Nephron progenitor cell (in vitro differentiated cells): Measurements from ENCODE around the gene DGKH.

Source experiments
- DNase-seq: peaks from one replicate; pipeline ENCODE4 v3.0.0; 2021
- H3K27ac Mint-ChIP-seq: 2 replicates; pipeline ENCODE4 v1.8.0; 2021; ENCODE audit warnings: mild to moderate bottlenecking, moderate library complexity, mixed read lengths
- H3K27me3 Mint-ChIP-seq: 2 replicates; pipeline ENCODE4 v1.8.0; 2021; ENCODE audit warnings: mild to moderate bottlenecking, low read depth, mixed read lengths; ENCODE audit not compliant: poor library complexity
- H3K36me3 Mint-ChIP-seq: 2 replicates; pipeline ENCODE4 v1.8.0; 2021; ENCODE audit warnings: low read depth, mixed read lengths
- H3K4me1 Mint-ChIP-seq: 2 replicates; pipeline ENCODE4 v1.8.0; 2021; ENCODE audit warnings: mixed read lengths
- H3K4me3 Mint-ChIP-seq: 2 replicates; pipeline ENCODE4 v1.8.0; 2021; ENCODE audit warnings: mild to moderate bottlenecking, moderate library complexity, mixed read lengths
- H3K9me3 Mint-ChIP-seq: 2 replicates; pipeline ENCODE4 v1.8.0; 2021; ENCODE audit warnings: mild to moderate bottlenecking, moderate library complexity, mixed read lengths
- CTCF ChIP-seq: fragments of 200-600 bp; sonication (generic); IDR thresholded peaks from 2 replicates; pipeline ENCODE4 v1.5.0; 2021; ENCODE audit warnings: antibody characterized with exemption

Gene DGKH

GRCh38 chr13:42279986-42280385 is 231.5 kb downstream of the DGKH start:
- no peaks in the 10 kb centered on the region for H3K9me3 Mint-ChIP-seq
- no peak overlapping the region for H3K4me3 Mint-ChIP-seq
- DNase-seq: no peak
- no peak for TF ChIP-seq CTCF
- H3K36me3 Mint-ChIP-seq: no peaks in the 10 kb centered on the region
- H3K27ac Mint-ChIP-seq: no peak overlapping the region
- H3K4me1 Mint-ChIP-seq: peaks cover 30% of the 10 kb centered on the region
- H3K27me3 Mint-ChIP-seq: no peaks in the 10 kb centered on the region

- Mint-ChIP-seq H3K9me3 (no peaks in the 10 kb centered on the region), H3K27me3 (no peaks in the 10 kb centered on the region), H3K4me3 (no peak overlapping the region), H3K4me1 (peaks cover 27% of the 10 kb centered on the region), H3K27ac (no peak overlapping the region), H3K36me3 (peaks cover 2% of the 10 kb centered on the region)
- no peak for DNase-seq
- no peak for TF ChIP-seq CTCF
Observed at GRCh38 chr13:42280537-42280936, 232.1 kb downstream of the DGKH start.

DNA sequence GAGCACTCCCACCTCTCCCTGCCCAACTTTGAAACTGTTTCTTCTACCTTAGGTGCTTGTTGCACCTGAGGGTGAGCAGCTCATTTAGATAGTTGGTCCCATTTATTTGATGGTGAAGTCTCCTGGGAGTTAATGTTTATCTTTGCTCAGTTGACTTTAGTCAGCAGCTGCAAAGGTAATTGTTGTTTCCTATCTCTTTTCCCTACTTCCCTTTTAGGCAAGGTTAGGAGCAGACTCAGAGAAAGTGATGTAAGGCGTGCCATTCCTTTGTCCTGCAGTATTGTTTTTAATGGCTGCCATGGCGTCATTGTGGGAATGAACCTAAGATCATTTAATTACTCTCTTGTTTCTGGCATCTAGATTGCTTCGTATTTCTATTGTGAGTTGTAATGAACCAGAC is 235.1 kb downstream of the DGKH start:
- TF ChIP-seq CTCF: no peak
- Mint-ChIP-seq H3K27ac (peak overlapping the region; percentile 49), H3K4me1 (peaks cover 27% of the 10 kb centered on the region), H3K9me3 (no peaks in the 10 kb centered on the region), H3K36me3 (peaks cover 21% of the 10 kb centered on the region), H3K4me3 (peak overlapping the region; percentile 33), H3K27me3 (no peaks in the 10 kb centered on the region)
- no peak for DNase-seq

GRCh38 chr13:42284068-42284467 is 235.6 kb downstream of the DGKH start:
- peak overlapping the region; percentile 33 for H3K4me3 Mint-ChIP-seq
- no peaks in the 10 kb centered on the region for H3K9me3 Mint-ChIP-seq
- no peak for DNase-seq
- peaks cover 27% of the 10 kb centered on the region for H3K4me1 Mint-ChIP-seq
- peaks cover 26% of the 10 kb centered on the region for H3K36me3 Mint-ChIP-seq
- no peak for TF ChIP-seq CTCF
- H3K27ac Mint-ChIP-seq: peak overlapping the region; percentile 24
- H3K27me3 Mint-ChIP-seq: no peaks in the 10 kb centered on the region
